Fibroblast of skin of scalp (primary cell): ENCODE measurements around the gene GALNT14.

ENCODE experiments used
- DNase-seq: peaks from one replicate; pipeline ENCODE4 v3.0.0-alpha.2; 2013

Gene GALNT14

DNA sequence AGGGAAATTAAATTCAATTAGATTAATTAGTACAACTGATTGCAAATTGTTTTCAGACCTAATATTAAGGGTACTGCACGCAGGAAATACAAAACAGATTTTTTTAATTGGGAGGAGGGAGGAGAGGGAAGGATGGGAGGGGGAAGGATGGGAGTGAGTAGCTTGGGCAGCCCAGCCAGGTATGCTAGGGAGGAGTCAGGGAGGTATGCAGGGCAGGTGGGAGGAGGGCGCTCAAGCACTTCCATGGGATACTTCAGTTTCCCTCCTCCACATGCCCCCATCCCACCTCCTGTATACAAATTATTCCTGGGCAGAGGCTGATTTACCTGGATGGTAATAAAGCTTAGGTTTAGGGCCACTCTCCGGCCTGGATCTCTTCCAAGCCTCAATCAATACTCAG lies 254.4 kb downstream of the GALNT14 start:
- DNase-seq: no peak

DNA sequence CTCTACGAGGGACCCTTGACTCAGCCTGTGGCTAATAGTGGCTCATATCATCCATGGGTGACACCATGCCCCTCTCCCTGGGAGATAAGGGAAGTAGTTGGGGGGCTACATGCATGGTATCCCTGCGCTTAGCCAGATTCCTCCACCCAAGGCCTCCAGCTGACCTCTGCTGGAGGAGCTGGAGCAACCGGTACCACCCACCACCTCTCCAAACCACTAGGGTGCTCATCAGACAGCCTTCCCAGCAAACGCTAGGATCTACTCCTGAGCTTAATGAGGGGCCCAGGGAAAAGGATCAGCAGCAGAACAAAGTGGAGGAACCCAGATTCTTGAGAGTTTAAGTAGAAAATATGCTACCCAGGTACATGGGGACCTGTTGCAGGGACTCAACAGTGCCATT lies 255.1 kb downstream of the GALNT14 start:
- no peak for DNase-seq

DNA sequence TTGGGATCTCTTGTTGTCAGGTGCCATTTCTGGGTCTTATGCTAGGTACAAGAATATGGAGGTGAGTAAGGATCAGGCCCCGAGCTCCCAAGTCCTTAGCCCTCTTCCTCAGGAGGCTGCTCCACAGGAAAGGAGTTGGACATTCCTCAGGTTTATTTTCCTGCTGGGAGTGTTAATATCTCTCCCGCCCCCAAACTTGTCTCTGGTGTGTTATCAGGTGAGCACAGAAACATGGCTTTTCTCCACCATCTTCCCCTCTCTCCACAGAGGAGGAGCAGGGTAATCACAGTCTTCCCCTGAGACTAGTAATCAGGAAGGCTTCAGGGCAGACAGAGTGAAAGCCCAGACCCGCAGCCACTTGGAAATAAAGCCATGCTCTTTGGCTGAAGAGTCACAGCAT lies 257.7 kb downstream of the GALNT14 start:
- DNase-seq: no peak

DNA sequence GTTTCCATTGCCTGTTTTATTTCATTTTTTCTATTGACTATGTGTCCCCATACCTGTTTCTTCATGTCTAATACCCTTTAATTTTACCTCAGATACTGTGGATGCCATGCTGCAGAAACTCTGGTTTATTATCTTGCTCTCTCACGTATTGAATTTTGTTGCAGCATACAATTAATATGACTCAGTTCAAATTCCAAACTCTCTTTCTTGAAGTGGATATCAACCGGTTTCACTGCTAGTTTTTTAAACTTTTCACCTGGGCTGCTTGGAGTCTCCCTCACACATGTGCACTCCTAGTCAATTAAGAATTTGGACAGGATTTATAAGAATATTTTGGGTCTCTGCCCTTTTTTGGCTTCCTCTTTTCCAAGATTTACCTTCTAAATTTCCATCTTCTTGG lies 260.4 kb downstream of the GALNT14 start:
- DNase-seq: no peak

DNA sequence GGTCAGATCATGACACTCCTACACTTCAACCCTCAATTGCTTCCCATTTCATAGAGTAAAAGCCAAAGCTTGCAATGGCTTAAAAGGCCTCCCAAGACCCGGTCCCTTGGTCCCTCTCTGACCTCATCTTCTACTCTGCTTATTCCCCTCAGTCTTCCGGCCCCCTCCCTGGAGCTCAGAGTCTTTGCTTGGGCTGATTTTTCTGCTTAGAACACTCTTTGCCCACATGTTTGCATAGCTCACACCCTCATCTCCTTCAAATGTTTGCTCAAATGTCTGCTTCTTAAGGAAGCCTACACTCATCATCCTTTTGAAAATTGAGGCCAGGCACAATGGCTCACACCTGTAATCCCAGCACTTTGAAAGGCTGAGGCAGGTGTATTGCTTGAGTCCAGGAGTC lies 265.4 kb downstream of the GALNT14 start:
- DNase-seq: no peak

DNA sequence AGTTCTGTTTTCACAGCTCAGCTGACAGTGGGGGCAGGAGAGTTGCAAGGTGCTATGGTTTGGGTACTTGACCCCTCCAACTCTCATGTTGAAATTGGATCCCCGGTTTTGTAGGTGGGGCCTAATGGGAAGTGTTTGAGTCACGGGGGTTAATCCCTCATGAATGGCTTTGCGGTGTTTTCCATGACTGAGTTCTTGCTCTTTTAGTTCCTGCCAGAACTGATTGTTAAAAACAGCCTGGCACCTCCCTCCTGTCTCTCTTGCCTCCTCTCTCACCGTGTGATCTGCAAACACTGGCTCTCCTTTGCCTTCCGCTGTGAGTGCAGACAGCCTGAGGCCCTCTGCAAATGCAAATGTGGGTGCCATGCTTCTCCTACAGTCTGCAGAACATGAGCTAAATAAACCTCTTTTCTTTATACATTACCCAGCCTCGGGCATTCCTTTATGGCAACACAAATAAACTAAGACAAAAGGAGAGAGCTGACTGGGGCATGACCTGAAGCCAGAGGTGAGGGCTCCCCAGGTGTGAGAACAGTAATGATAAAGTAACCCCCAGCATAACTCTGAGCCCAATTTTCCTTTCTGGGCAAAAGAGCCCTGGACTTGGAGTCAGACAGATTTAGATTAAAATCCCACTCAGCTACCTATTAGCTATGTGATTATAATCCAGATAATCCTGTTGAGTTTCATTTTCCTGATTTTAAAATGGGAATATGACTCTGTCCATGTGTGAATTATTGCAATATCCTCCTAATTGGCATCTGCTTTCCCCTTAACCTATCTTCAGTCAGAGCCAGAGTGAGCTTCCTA lies 266.1 kb downstream of the GALNT14 start:
- DNase-seq: no peak

DNA sequence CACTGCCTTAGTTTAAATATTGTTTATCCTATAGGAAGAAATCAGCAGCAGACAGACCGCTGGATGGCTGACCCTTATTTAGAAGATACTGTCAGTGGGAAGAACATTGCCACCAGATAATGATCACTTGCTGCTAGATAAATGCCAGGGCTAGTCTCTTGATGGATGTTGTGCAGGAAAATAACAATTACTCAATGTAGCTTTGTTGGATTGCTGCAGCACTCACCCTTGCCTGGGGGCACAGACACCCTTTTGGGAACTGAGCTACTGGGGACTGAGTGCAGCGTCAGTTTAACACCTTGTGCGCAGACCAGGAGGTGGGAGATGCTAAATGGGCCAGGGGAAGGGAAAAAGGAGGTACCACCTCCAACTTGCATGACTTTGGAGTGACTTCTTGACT lies 266.8 kb downstream of the GALNT14 start:
- no peak for DNase-seq

DNA sequence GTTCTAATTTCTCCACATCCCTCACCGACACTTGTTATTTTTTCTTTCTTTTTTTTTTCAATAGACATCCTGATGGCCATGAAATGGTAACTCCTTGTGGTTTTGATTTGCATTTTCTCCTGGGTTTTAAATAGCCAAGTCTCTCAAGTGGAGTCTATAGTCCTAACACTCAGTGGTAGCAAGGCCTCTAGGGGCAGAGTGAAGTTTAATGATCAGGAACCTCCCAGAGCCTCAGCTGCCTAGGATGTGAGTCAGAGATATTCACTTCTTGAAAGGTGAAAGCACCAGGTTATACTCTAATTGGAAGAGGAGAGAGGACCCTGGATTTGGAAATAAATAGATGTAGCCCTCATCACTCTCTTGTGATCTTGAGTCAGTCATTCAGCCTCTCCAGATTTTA lies 268.3 kb downstream of the GALNT14 start:
- DNase-seq: no peak

DNA sequence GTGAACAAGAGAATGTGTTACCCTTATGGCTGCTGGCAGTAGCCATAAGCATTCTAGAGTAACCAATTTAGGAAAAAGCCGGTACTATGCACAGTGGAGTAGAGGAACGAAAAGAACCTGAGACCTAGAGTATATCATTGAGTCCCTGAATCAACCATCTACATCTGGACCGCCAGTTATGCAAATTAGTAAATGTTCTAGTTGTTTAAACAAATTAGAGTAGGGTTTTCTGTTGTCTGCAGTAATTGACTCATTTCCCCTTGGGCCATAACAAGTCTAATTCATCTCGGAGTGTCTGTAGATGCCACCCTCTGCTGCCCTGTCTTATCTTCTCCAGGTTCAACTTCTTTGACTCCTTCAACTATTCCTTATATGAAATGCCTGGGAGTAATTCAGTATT lies 270.9 kb downstream of the GALNT14 start:
- DNase-seq: no peak

DNA sequence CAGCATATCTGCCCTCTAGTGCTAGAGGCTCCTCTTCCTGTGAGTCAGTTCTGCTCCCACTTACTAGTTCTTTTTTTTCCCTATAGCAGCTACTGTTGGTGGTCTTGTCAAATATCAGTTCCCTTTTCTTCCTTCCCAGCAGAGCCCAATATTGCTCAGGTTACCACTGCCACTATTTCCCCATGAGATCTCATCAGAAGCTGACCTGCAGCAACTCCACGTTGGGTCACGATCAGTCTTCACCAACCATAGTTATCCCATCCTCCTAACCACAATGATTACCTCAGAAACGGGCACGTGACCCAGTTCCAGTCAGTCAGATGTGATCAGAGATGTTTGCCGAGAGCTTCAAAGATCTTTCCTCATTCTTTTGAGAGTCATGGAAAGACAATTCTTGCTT lies 271.3 kb downstream of the GALNT14 start:
- DNase-seq: no peak

DNA sequence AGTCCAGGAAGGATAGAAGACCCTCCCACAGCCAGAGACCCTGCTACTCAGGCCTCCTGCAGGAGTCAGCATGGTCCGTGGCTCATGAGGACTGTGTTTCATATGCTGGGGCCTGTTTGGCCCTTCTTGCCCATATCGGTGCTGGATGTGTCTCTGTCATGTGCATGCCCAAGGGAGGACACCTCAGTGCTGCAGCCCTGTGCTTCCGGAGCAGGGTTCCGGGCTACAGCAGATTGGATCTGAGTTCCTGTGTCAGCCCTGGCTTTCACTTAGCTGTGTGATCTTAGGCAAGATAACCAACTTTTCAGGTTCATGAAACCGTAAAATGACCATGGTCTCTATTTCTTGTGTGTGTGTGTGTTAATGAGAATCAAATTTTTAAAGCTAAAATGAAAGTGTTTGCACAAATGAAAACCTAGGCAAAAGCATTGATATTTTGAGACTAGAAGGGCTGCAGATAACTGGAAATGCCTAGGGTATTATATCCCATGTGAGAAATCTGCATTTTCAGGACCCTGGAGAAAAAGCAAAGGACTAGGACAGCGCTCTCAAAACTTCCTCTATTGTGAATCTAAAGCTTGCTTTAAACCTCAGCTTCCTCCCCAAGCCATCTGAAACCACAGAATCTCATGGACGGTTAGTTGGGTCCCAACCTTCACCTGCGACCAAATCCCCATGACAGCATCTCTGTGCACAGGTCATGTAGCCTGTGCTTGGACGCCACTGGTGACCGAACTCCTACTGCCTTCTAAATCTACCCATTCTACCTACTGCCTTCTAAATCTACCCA lies 272.2 kb downstream of the GALNT14 start:
- DNase-seq: no peak

DNA sequence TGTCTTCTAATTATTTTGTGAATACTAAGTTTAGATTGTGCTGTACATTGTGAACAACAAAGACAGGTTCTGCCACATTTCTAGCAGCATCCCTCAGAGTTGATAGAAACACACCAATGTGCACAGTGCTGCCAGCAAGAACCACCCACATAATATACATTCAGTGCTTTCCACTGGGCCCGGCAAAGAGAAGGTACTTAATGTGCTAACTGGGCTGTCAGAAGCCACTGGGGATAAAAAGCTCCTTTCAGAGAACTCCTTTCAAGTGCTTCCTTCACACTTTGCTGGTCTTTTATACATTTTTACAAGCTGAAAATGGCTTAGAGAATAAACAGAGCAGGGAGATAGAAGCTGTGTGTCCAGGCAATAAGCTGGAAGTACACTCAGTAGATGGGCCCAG lies 273.0 kb downstream of the GALNT14 start:
- no peak for DNase-seq

DNA sequence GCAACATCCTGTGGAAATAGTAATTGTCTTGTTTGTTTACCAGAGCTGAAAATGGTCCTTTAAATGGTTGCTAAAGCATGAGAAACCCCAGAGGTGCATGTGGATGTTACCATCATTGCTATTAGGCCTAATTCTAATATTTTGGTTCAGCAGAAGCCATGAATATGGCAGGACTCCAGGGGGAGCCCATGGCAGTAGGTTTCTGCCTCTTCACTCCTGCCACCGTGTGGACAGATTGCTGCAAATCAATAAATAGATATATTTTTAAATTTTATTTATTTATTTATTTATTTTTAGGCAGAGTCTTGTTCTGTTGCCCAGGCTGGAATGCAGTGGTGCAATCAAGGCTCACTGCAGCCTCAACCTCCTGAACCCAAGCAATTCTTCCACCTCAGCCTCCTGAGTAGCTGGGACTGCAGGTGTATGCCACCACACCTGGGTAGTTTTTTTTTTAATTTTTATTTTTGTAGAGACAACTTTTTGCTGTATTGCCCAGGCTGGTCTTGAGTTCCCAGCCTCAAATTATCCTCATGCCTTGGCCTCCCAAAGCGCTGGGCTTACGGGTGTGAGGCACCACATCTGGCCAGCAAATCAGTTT lies 276.1 kb downstream of the GALNT14 start:
- DNase-seq: peak; percentile 86

DNA sequence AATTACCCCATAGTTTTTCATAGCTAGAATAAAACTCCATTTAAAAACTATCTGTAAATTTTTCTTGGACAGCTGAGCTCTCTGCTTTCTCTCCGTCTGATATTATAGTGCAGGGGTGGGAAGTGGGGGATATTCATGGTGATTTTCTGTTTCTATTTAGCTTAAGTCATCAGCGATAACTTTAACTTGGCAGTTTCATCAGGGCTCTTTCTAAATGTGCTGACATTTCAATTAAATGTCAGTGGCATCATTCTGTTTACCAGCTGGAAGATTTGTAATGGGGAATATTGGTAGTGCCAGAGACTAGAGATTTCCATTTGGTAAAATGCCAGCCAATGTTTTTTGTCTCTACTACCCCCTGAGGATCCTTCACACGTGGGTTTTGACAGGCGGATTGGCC lies 277.5 kb downstream of the GALNT14 start:
- DNase-seq: no peak
